GM19324 (cell line): ENCODE measurements around the gene PNKD.
"Not testable (repeated sequence)": the region's sequence is repeated elsewhere in the genome, so short reads cannot be mapped to it uniquely, and the experiment has no call there.

ENCODE experiments used
- ATAC-seq: cut with Tn5 transposase; IDR thresholded peaks from one replicate; pipeline ENCODE4 v1.9.1; 2021; ENCODE audit warnings: mild to moderate bottlenecking, moderate library complexity; ENCODE audit not compliant: unreplicated experiment, low FRiP score

PNKD gene

DNA sequence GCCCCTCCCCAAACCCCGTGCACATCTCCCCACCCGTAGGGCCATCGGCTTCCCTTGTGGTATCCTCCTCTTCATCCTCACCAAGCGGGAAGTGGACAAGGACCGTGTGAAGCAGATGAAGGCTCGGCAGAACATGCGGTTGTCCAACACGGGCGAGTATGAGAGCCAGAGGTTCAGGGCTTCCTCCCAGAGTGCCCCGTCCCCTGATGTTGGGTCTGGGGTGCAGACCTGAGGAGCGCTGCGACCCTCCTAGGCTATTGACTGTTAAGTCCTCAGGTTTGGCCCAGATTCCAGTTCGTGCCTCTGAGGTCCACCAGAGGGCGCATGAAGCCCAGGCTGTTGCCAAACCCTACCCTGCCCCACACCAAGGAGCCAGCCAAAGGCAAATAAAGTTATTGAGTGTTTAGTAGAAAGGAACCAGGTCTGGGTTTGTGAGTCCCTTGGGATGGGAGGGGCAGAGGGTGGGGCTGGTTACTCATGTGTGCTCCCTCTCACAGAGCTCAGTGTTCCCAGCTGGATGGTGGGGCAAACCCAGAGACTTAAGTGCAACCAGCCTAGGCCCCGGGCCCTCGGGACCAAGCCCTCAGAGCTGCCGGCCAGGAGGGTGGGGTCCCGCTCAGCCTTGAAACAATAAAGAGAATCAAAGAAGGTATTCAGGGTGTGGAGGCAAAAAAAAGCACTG lies 2.4 kb downstream of the PNKD start:
- ATAC-seq: peak; percentile 17

DNA sequence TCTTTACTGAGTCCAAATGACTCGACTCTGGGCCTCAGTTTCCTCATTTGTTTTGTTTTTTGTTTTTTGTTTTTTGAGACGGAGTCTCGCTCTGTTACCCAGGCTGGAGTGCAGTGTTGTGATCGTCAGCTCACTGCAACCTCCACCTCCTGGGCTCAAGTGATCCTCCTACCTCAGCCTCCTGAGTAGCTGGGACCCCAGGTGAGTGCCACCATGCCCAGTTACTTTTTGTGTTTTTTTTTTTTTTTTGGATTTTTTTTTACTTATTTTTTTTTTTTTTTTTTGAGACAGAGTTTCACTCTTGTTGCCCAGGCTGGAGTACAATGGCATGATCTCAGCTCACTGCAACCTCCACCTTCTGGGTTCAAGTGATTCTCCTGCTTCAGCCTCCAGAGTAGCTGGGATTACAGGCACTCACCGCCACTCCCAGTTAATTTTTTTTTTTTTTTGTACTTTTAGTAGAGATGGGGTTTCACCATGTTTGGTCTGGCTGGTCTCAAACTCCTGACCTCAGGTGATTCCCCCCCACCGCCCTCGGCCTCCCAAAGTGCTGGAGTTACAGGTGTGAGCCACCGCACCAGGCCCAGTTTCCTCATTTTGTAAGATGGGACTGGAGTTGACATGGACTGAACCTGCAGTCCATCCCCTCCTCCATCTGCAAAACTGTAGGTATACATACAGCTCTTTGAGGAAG lies 3.0 kb downstream of the PNKD start:
- ATAC-seq: not testable (repeated sequence)

DNA sequence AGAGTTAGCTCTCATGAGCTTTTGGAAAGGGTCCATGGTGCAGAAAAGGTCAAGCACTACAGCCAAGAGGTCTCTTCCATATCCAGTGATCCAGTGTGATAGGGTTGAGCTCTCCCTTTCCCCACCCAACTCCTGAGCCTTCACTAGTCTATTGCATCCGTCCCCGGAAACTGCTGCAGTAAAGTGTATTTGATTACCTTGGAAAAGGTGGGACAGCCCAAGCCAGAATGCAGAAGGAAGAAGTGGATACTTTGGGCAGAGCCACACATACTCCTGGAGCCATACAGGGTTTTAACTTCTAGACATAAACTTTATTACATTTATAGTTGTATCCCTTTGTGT lies 3.6 kb downstream of the PNKD start:
- no peak for ATAC-seq

DNA sequence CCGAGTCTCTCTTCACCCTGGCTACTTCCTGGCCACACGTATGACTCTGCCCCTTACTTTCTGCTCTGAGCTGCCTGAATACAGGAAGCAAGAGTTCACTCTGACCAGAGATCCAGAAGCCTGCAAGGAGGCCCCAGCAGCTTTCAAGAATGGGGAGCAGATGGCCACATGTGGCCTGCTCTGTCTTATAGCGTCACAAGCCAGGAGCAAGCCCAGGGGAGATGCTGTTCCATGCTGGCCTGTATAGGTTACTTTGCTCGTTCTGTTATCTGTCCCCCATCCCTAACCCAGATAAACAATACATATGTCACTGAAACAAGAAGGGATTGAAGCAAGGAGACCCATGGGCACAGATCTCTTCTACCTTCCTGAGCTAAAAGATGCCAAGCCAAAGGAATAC lies 4.3 kb downstream of the PNKD start:
- no peak for ATAC-seq

DNA sequence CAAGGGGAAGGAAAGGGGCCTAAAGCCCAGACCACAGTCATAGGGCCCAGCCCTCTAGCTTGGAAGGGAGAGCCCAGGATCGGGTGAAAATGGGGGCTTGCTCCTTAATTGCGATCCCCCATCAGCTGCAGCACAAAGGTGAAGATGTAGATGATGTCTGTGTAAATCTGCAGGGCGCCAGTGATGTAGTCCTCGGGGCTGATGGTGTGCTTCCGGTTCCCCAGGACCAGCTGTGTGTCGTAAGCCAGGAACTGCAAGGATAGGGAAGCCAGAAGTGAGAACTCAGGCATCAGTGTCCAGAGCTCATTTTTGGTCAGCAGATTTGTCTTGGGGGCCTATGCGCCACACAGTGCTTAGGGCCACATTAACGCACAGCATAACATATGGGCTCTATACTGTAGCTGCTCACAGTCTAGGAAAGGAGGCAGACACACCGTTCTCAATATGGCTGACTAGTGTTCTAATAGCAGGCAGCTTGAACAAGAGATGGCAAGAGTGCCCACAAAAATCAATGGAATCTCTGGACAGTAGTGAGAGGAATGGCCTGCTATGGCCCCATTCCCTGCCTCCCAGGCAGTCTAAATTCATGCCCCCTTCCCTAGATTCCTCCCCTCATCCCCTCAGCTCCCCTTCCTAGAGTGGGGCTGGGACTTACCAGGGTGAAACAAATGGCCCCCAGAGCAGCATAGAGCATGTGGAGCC lies 5.2 kb downstream of the PNKD start:
- no peak for ATAC-seq

DNA sequence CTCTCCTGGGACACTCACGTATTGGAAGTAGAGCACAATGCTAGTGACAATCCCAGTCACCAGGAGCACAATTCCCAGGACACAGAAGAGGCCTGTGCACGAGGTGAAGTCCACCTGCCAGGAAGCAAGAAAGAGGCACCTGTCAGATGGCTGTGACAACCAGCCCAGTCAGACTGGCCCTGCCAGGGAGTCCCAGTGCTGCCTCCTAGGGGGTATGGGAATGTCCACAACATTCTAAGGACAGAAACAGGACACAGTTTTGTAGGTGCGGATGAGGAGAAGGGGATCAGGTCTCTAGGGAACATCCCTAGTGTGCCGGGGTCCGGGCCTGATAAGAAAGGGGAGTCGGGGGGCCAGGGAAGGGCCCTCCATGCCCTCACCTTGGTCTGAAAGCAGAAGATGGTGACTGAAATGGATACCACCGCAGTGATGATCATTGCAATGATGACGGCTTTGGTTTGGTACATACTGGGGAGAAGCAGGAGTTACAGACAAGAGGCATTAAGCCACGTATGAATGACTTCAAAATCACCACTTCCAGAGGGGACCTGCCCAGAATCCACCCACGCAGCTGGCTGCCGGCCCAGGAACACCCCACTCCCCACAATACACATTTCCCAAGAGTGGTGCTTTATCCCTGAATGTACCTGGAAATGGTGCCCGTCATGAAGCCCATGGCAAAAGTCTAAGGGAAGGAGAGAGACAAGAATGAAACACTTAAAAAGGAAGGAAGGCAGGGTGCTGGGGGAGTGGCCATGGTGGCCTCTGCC lies 6.9 kb downstream of the PNKD start:
- ATAC-seq: no peak

DNA sequence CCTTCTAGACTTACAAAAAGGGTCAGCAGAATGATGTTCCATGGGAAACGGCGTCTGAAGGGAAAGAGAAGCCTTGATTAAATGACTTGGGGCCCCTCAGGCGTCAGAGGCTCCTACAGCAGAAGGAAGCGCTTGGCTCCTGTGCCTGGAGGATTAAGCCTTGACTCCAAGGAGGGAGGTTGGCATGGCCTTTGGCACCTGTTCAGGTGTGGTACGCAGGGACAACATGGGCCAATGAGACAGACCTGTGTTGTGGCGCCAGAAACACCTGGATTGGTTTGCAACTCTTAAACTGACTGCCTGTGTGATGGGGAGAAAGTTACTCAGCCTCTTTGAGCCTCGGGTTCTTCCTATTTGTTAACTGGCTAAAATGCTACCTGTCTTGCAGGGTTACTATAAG lies 7.6 kb downstream of the PNKD start:
- ATAC-seq: no peak

DNA sequence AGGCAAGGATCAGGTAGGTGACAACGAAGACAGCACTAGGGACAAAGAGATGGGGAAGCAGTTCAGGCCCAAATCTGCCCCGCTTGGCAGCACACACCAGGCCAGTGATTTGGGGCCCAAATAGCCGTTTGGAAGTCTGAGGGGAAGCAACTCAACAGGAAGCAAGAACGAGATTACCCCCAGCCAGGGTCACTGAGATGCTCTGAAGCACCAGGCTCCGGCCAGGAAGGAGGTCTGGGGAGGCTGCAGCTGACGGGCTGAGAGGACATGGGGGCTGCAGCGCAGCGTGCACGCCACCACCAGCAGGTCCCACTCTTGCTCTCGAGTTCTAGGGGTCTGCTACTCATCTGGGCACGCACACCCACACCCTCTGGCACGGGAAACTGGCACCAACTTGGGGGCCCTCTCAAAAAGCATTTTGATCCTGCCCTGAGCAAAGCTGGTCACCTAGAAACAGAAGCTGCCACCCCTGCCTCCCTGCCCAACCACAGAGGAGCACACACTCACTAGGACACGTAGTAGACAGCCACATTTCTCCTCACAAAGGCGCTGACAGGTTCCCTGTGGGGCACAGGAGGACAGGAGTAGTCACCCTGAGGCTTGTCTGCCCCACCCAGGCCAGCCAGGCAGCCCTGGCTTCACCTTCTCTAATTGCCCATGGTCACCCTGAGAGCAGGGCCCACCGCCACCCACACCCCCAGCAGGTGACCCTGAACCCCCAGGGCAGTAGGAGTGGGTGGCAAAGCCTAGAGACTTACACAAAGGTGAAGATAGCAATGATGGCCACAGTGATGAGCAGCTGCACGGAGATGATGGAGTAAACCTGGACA lies 8.4 kb downstream of the PNKD start:
- no peak for ATAC-seq

DNA sequence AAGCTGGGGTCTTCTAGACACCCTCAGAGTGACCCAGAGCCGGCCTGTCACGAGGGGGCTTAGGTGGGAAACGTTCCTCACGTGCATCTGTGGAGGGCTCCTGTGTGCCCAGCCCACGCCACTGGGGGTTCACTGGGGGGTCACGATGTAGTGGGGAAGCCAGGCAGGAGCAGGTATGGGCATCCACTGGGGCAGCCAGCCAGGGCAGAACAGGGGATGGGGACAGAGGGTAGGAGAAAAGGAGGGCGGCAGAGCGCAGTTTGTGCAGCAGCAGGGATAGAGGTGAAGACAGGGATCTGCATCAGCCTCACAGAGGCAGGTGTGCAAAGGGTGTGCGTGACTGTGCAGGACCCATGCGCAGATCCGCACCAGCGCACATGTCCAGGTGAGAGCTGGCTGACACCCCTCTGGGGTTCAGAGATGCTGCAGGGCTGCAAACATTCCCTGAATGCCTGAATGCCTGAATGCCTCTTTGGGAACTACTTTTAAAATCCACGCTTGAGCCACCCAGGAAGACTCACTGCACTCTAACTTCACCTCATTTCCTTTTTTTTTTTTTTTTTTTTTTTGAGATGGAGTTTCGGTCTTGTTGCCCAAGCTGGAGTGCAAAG lies 10.0 kb downstream of the PNKD start:
- ATAC-seq: no peak

DNA sequence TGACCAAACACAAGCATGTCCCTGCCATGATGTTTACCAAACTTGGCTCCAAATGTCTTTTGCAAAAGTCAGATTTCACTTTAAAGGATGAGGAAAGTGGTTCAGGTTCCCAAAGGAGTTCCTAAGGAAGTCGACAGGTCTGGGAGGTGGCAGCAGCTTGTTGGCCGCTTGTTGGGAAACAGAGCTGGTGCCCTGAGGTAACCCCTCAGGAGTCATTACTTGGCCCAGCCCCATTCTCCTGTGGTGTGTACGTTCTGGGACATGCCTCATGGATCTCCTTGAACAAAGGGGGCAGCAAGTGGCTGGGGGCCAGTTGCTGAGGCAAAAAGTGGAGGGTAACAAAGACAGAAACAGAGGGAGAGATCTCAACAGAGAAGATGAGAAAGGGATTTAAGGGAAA lies 11.1 kb downstream of the PNKD start:
- no peak for ATAC-seq

DNA sequence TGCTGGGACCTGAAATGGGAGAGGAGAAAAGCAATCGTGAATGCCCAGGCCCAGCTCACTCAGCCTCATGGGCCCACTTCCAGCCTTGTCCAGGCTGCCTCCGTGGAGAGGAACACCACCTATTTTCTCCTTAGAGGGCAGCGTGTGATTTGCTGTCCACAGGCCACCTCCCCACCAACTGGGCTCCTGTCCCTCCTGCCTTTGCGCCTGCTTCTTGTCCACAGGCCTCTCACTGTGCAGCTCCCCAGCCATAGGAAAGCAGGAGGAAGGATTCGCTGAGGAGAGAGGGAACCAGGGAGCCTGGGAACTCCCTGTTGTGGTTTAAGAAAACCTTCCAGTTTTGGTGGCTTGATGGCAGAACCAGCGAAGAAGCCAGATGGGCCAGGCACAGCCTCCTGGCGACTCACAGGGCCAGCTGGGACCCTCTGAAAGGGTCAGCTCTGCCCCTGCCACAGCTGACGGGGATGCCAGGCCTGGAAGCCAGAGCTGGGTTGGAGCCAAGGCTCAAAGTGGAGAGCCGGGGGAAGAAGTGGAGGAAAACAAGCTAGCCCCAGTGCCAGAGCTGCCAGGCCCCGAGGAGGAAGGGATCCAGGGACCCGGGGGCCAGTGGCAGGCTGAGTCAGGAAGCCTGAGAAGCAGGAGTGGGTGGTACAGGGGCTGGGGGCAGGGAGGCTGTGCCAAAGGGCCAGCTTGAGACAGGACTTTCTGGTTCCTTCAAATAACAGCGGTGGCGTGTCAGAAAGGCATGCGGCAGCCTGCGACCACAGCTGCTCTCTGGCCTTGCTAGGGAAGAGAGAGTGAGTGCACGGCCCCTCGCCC lies 12.1 kb downstream of the PNKD start:
- no peak for ATAC-seq

DNA sequence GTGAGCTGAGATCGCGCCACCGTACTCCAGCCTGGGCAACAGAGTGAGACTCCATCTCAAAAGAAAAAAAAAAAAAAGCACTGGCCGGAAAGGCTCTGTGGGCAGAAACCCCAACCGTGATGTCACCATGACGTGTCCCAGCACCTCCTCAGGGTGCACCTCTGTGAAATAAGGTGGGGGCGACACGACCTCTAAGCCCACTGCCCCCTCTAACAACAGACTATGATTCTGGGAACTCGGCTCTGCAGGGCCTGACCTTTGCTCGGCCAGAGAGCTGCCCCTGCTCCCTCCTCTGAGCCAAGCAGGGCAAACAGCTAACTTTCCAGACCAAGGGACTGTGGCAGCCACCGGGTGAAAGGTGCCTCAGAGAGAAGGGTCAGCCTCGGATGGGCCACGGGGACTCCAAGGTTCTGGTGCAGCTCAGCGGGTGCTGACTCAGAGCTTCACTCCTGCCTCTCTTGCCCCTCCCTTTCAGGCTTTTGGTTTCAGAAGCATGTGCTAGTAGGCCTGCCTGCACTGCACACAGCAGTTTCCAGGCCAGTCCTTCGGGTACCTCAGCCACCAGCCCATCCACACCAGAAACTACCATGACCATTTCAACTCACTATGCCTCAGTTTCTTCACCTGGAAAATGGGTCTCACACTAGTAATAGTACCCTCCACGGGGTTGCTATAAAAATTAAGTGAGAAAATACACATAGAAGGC lies 13.9 kb downstream of the PNKD start:
- peak; percentile 54 for ATAC-seq

DNA sequence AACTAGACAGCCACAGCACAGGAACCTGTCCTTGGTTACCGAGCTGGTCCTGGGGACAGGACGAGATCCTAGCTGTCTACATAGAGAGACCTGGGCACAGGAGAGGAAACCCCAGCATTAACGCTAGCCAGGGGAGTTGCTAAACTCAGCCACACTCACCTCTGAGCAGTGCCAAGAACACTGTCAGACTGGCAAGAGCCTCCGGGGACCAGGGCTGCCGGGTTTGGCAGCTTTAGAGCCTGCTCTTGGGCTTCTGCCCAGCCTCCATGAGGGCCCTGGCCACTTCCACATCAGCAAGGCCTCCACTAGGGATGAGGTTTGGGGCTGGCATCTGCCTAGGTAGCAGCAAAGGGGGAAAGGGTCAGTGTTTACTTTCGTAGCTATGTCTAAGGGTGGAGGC lies 15.3 kb downstream of the PNKD start:
- no peak for ATAC-seq

DNA sequence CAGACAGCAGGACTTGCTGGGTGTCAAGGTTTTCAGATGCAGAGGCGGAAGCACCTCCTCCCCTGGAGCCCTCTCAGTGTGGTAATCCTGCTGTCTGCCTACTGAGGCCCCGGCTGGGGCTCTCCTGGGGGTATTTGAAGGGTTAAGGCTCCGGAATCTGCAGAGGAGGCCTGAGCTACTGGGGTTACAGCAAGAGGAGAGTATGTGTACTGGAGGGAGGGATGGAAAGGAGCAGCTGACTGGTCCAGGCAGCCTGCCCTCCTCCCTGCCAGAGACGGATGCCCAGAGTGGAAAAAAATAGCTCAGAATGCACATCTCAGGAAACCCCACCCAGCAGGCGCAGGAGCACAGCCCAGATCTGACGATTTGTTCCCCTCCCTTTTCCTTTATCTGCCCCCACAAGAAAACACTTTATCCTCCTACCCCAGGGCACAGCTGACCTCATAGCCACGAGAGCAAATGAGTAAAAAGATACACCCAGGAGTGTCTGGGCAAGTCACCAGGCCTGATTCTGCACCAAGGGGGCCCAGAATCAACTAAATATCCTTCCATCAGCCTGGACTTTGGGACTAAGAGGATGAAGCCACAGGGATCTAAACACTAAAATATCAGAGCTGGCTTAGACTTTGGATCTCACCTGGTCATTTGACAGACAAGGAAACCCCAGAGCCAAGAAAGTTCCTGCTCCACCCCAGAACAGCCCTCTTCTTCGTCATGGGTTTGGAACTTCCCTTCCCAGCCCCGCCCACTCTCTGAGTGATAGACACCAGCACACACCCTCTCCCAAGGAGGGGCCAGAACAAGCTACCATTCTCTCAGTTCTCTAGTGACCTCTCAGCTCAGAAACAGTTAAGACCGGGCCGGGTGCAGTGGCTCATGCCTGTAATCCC lies 16.5 kb downstream of the PNKD start:
- ATAC-seq: peak; percentile 58

DNA sequence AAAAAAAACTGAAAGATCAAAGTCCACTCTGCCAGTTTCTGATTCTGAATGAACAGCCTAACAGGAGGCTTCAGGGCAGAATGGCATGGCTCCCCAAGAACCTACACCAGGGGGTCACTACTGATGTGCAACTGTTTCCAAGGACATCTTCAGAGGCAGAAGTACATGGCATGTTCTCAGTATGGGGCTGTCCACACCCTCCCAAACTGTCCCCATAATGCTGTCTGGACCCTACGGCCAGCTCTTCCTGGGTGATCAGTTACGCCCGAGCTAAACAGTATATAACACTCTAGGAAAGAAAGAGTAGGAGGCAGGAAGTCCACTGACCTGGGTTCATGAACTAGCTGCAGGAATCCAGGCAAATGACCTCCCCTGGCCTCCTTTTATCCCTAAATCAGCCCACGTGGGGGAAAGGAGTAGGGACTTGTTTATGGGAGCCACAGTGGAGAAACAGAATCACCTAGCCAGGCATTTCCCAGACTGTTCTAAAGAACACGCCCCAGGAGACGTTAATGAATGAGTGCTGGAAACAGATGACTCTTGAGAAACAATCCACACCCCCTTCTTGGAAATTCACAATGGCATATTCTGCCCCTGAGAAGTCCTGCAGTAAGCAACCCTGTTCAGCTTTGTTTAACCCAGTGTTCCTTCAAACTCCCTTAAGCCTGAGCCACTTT lies 19.5 kb downstream of the PNKD start:
- no peak for ATAC-seq

DNA sequence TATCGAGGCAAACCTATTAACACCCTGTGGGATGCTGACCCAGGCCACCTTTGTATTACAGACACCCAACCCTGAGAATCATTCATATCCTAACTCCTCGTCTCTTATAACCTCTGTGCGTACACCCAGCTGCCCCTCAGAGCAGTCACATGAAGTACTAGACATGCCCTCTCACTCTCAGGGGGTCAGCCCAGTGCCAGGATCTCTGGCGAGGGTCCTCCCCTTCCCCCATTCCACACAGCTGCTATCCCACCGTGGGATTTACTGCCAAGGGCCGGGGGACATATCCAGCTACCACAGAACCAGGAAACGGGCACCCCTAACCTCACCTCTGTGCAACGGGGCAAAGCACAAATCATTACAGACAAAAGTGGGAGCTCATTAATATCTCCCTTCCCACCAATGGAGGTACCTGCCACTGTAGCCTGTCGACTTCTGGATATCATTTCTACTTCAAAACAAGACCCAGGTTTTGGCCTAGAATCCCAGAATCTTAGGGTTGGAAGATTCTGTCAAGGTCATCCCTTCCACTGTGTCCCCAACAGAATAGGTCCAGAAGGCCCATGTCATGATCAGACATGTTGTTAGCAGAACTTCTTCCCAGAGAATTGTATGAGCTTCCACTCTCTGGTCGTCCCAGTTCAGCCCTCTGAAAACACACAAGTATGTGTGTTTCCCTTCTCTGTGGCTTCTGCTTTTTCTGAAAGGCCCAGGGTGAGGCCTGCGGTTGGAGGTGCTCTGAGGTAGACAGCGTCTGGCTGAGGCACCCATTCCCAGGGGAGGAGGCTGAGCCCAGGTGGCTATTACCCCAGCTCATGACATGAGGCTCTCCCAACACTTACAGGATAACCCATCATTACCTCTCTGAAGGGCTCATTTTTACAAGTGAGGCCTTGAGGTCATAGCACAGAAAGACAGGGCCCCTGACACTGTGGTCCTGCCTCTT lies 20.3 kb downstream of the PNKD start:
- peak; percentile 50 for ATAC-seq
